Activated naive CD4-positive, alpha-beta T cell treated with anti-CD3 and anti-CD28 coated beads, Interleukin-2, amount 10 ng/mL, durations not matched to agents 7 days and 5 days (primary cell): ENCODE measurements around the gene ZNF302.
"Not testable (repeated sequence)": the region's sequence is repeated elsewhere in the genome, so short reads cannot be mapped to it uniquely, and the experiment has no call there.

Experiments
- CTCF ChIA-PET: fragments of 350-600 bp; sonication (Branson Sonifier 250); formaldehyde crosslinking; loops from one replicate; lab custom pipeline; 2021; ENCODE audit warnings: antibody characterized with exemption; lab: Charles Lee
- DNase-seq: peaks from one replicate; pipeline ENCODE4 v3.0.0-alpha.2; 2020
- H3K27ac Mint-ChIP-seq: one replicate; pipeline ENCODE4 v1.8.0; 2021; ENCODE audit warnings: mild to moderate bottlenecking, moderate library complexity, mixed read lengths
- H3K27me3 Mint-ChIP-seq: one replicate; pipeline ENCODE4 v1.8.0; 2021; ENCODE audit warnings: mild to moderate bottlenecking, mixed read lengths
- H3K36me3 Mint-ChIP-seq: one replicate; pipeline ENCODE4 v1.8.0; 2021; ENCODE audit warnings: mixed read lengths
- H3K4me1 Mint-ChIP-seq: one replicate; pipeline ENCODE4 v1.8.0; 2021; ENCODE audit warnings: mixed read lengths
- H3K4me3 Mint-ChIP-seq: one replicate; pipeline ENCODE4 v1.8.0; 2021; ENCODE audit warnings: mild to moderate bottlenecking, moderate library complexity, mixed read lengths
- H3K9me3 Mint-ChIP-seq: one replicate; pipeline ENCODE4 v1.8.0; 2021; ENCODE audit warnings: mixed read lengths

ZNF302 gene

DNA sequence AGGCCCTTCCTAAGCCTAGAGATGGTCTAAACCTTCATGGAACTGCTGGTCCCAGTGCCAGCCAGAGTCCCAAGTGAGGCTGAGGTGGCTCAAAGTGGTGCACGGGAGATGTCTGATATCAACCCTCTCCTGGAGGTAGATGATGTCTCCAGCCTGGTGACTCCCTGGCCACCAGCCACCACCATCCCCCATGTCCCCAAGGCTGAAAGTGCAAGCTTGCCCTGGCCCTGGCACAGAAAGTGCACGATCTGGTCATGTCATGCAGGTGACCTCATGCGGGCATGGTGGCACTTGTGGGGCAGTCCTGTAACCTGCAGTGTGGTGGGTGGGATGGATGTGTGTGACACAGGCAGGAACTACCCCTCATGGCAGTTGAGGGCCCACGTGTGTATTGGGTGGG lies 12.2 kb upstream of the ZNF302 start:
- DNase-seq, H3K36me3 Mint-ChIP-seq, H3K27me3 Mint-ChIP-seq, CTCF ChIA-PET, H3K27ac Mint-ChIP-seq, H3K4me3 Mint-ChIP-seq, H3K9me3 Mint-ChIP-seq: not testable (repeated sequence)
- peaks cover 21% of the 10 kb centered on the region for H3K4me1 Mint-ChIP-seq

- Mint-ChIP-seq H3K27ac (peak overlapping the region; percentile 89), H3K4me1 (peaks cover 21% of the 10 kb centered on the region), H3K36me3 (peaks cover 6% of the 10 kb centered on the region), H3K27me3 (no peaks in the 10 kb centered on the region), H3K9me3 (peaks cover 7% of the 10 kb centered on the region), H3K4me3 (no peak overlapping the region)
- DNase-seq: no peak
- CTCF ChIA-PET: no interaction called here
Measured at GRCh38 chr19:34666200-34666957, 11.1 kb upstream of the ZNF302 start.

GRCh38 chr19:34666958-34667265 lies 10.6 kb upstream of the ZNF302 start:
- Mint-ChIP-seq H3K4me1 (peaks cover 21% of the 10 kb centered on the region), H3K27ac (peak overlapping the region; percentile 89), H3K36me3 (peaks cover 6% of the 10 kb centered on the region), H3K9me3 (peaks cover 7% of the 10 kb centered on the region), H3K4me3 (no peak overlapping the region), H3K27me3 (no peaks in the 10 kb centered on the region)
- no peak for DNase-seq
- CTCF ChIA-PET: no interaction called here

GRCh38 chr19:34667349-34668076 lies 10.0 kb upstream of the ZNF302 start:
- H3K36me3 Mint-ChIP-seq: peaks cover 6% of the 10 kb centered on the region
- H3K4me1 Mint-ChIP-seq: peaks cover 21% of the 10 kb centered on the region
- H3K27ac Mint-ChIP-seq: peak overlapping the region; percentile 89
- no peaks in the 10 kb centered on the region for H3K27me3 Mint-ChIP-seq
- peak overlapping the region; percentile 31 for H3K4me3 Mint-ChIP-seq
- DNase-seq: no peak
- H3K9me3 Mint-ChIP-seq: peaks cover 7% of the 10 kb centered on the region
- CTCF ChIA-PET: interaction anchor here (1.2 kb wide), 1 partner anchor 27 kb away, joined by 3 read pairs; no protein-coding TSS in a partner anchor

GRCh38 chr19:34668077-34668689 lies 9.3 kb upstream of the ZNF302 start:
- CTCF ChIA-PET: interaction anchor here (1.2 kb wide), 1 partner anchor 28 kb away, joined by 3 read pairs; no protein-coding TSS in a partner anchor
- not testable (repeated sequence) for H3K36me3 Mint-ChIP-seq, DNase-seq, H3K4me3 Mint-ChIP-seq, H3K27me3 Mint-ChIP-seq, H3K27ac Mint-ChIP-seq, H3K9me3 Mint-ChIP-seq
- H3K4me1 Mint-ChIP-seq: peaks cover 15% of the 10 kb centered on the region

GRCh38 chr19:34668690-34669089 lies 8.8 kb upstream of the ZNF302 start:
- CTCF ChIA-PET: interaction anchor here (1.2 kb wide), 1 partner anchor 29 kb away, joined by 3 read pairs; no protein-coding TSS in a partner anchor
- not testable (repeated sequence) for H3K27me3 Mint-ChIP-seq, H3K4me3 Mint-ChIP-seq, H3K9me3 Mint-ChIP-seq, H3K36me3 Mint-ChIP-seq, DNase-seq
- H3K4me1 Mint-ChIP-seq: peaks cover 10% of the 10 kb centered on the region
- peak overlapping the region; percentile 7 for H3K27ac Mint-ChIP-seq

DNA sequence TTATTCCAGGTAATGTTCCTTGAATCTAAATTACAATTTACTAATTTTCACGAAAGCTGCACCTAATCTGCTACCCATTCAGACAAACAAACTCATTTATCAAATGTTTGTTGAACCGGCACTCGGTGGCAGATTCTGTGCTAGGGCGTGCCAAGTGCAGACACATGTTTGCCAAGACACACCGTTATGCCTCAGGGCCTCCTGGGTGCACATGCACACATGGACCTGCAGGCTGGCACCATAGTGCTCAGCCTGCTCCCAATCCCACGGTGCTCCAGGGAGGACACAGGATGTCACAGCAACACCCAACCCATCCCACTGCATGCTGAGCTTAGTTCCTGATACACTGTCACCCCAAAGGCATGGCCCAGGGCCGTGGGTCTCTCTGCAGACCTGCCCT lies 8.2 kb upstream of the ZNF302 start:
- DNase-seq: no peak
- CTCF ChIA-PET: no interaction called here
- Mint-ChIP-seq H3K4me1 (peaks cover 10% of the 10 kb centered on the region), H3K36me3 (peaks cover 11% of the 10 kb centered on the region), H3K27ac (no peak overlapping the region), H3K27me3 (no peaks in the 10 kb centered on the region), H3K9me3 (peaks cover 11% of the 10 kb centered on the region), H3K4me3 (no peak overlapping the region)

DNA sequence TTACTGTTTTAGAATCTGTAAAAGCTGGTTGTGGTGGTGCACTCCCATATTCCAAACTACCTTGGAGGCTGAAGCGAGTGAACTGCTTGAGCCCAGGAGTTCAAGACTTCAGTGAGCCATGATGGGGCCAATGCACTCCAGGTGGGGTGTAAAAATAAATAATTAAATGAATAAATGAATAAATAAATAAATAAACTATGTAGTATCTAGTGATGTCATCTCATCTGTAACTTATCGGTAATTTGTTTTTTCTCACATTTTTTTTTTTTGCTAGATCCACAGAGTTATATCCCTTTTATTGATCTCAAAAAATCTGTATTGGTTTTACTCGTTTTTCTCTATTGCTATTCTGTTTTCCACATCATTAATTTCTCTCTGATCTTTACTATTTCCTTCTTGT lies 5.5 kb upstream of the ZNF302 start:
- Mint-ChIP-seq H3K4me3 (no peak overlapping the region), H3K36me3 (peaks cover 21% of the 10 kb centered on the region), H3K27me3 (peaks cover 4% of the 10 kb centered on the region), H3K4me1 (peaks cover 20% of the 10 kb centered on the region), H3K27ac (no peak overlapping the region), H3K9me3 (peaks cover 22% of the 10 kb centered on the region)
- no peak for DNase-seq
- CTCF ChIA-PET: no interaction called here

DNA sequence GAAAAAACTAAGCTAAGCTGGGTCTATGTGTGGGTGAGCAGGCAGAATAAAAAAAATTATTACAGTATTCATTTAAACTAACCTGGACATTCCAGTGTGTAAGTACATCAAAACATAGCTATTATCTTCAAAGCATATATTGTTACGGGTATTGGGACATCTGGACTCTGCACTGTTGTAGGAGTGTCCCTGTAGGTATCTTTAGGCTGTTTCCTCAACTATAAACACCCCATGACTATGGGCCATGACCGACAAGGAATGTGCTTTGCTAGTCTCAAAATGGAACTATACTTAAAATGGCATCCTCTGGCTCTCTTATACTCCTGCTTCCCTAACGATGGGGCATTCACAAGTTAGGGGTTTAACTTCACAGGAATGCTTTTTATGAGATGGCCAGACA lies 3.9 kb upstream of the ZNF302 start:
- Mint-ChIP-seq H3K4me1 (peaks cover 25% of the 10 kb centered on the region), H3K27ac (no peak overlapping the region), H3K4me3 (no peak overlapping the region), H3K9me3 (peaks cover 25% of the 10 kb centered on the region), H3K27me3 (peaks cover 10% of the 10 kb centered on the region), H3K36me3 (peaks cover 31% of the 10 kb centered on the region)
- no peak for DNase-seq
- CTCF ChIA-PET: no interaction called here

GRCh38 chr19:34675250-34675649 lies 2.2 kb upstream of the ZNF302 start:
- H3K4me1 Mint-ChIP-seq: peaks cover 39% of the 10 kb centered on the region
- H3K9me3 Mint-ChIP-seq: peaks cover 40% of the 10 kb centered on the region
- no peak for DNase-seq
- H3K4me3 Mint-ChIP-seq: no peak overlapping the region
- peaks cover 10% of the 10 kb centered on the region for H3K27me3 Mint-ChIP-seq
- peaks cover 48% of the 10 kb centered on the region for H3K36me3 Mint-ChIP-seq
- no peak overlapping the region for H3K27ac Mint-ChIP-seq
- CTCF ChIA-PET: interaction anchor here (1.4 kb wide), 1 partner anchor 58 kb away, joined by 3 read pairs; no protein-coding TSS in a partner anchor

GRCh38 chr19:34675919-34676318 lies 1.6 kb upstream of the ZNF302 start:
- Mint-ChIP-seq H3K27ac (peak overlapping the region; percentile 21), H3K9me3 (peaks cover 45% of the 10 kb centered on the region), H3K27me3 (peaks cover 10% of the 10 kb centered on the region), H3K36me3 (peaks cover 54% of the 10 kb centered on the region), H3K4me1 (peaks cover 40% of the 10 kb centered on the region), H3K4me3 (no peak overlapping the region)
- no peak for DNase-seq
- CTCF ChIA-PET: interaction anchor here (0.8 to 1.4 kb wide), 3 partner anchors 13 to 58 kb away, joined by 3 read pairs; no protein-coding TSS in a partner anchor

DNA sequence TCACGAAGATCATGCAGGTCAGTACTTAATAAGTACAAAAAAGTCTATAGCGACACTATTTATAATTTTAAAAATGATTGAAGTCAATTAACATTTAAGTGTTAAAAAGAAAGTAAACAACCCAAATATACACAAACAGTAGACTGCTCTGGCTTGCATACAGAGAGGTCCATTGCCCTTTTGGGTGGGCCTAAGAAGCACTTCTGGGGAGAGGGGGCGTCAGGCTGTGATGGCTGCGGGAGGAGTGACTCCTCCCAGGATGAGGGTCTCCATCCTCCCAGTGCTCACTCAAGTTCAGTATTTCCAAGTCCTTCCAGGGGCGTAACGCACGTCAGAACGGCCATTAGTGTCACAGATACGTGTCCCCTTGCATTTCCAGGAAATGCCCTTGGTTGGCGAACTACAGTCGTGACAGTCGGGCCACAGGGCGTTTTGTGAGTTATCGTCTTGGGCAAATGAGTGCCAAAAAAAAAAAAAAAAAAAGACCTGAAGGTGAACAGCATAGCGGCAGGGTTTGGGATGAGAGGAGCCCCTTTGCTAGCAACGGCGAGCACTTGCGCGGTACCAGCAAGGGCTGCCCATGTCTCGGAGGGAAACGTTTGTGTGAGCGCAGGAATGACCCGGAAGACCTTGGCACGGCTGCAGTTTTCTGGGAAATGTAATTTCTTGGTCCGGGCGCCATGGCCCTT lies 637 bp upstream of the ZNF302 start, which contains the start of gene SCGB2B2:
Gene SCGB2B2, minus strand, starts transcription at position 463 of the 689 bp plus-strand sequence. CDS start 82,596 bp downstream, outside the sequence.
- H3K4me3 Mint-ChIP-seq: peak within 1 kb of the TSS; percentile 87
- peaks cover 63% of the 10 kb centered on the region for H3K36me3 Mint-ChIP-seq
- H3K9me3 Mint-ChIP-seq: peaks cover 50% of the 10 kb centered on the region
- CTCF ChIA-PET: interaction anchor here (0.8 to 1.4 kb wide), 5 partner anchors 13 to 57 kb away, joined by 3 read pairs; no protein-coding TSS in a partner anchor
- H3K27ac Mint-ChIP-seq: peak within 1 kb of the TSS; percentile 98
- DNase-seq: peak; percentile 83
- H3K4me1 Mint-ChIP-seq: peaks cover 40% of the 10 kb centered on the region
- peaks cover 10% of the 10 kb centered on the region for H3K27me3 Mint-ChIP-seq

GRCh38 chr19:34678085-34678412 lies 571 bp downstream of the ZNF302 start:
- CTCF ChIA-PET: interaction anchor here (0.9 to 1.3 kb wide), 2 partner anchors 16 to 38 kb away, joined by 3 to 4 read pairs; no protein-coding TSS in a partner anchor

More at GRCh38 chr19:34678085-34678412, 571 bp downstream of the ZNF302 start:
- peak overlapping the region; percentile 98 for H3K27ac Mint-ChIP-seq
- H3K36me3 Mint-ChIP-seq: peaks cover 75% of the 10 kb centered on the region
- H3K27me3 Mint-ChIP-seq: peaks cover 10% of the 10 kb centered on the region
- DNase-seq: no peak
- H3K4me3 Mint-ChIP-seq: peak overlapping the region; percentile 87
- peaks cover 55% of the 10 kb centered on the region for H3K9me3 Mint-ChIP-seq
- H3K4me1 Mint-ChIP-seq: peaks cover 40% of the 10 kb centered on the region
